ENCODE data around the gene TXNRD2. TPM values are rescaled to one million over a fixed set of nuclear protein-coding genes. Genes with fewer than 3 reads are reported as not detected.

Gene TXNRD2
- total and polyA plus RNA-seq, 2 donors (not counting 1 experiment from before 2014, with no cell fraction given): 24.8 to 36.2 TPM

DNA sequence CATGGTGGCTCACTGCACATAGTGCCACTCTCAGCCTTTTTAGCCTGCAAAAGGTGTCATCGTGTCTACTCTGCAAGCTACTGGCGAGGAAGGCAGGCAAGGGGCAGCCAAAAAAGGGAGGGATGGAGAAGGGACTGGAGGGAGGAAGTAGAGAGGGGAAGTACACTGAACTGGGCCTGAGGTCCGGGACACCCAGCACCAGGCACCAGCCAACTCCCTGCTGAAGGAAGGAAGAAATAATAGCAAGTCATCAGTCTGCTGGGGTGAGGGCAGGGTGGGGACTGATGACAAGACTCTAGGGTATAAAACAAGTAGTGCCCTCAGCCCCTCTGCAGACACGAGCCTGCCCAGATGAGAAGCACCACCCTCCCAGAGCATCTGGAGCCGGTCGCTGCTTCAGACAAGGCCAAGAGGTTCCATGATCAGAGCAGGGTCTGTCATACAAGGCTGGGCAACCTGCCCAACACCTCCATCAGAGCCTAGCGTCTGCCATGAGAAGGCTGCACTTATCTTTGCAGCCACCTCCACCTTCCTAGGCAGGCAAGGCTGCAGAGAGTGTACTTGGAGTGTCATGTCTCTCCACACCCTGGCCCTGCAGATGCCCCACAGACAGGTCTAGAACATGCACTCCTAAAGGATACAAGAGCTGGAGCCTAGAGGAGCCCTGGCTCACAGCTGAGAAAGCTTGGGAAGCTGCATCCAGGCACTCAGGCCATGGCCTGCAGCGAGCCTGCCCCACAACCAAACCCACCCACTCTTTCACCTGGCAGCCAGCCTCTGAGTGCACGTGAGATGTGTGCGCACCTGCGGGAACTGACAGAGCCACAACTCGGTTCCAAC lies 9.0 kb downstream of the TXNRD2 start:
- Histone ChIP-seq H3K4me2 (replicated peaks; ENCODE audit: low read depth, low read length, poor library complexity, severe bottlenecking) (no peak overlapping the region), H3K9ac (ENCODE audit: low read length) (no peak overlapping the region), H3K36me3 (replicated peaks in 1 of 2; ENCODE audit: control extremely low read depth in 1 of 2, control insufficient read depth in 1 of 2, extremely low read depth in 1 of 2, insufficient read depth in 2 of 2, low read length in 1 of 2) (no peaks in the 10 kb centered on the region), H3K4me3 (ENCODE audit: control extremely low read depth in 1 of 5, extremely low read depth in 1 of 5, insufficient read depth in 1 of 5, low read depth in 2 of 5, low read length in 4 of 5) (no peak overlapping the region), H4K20me1 (ENCODE audit: control insufficient read depth, insufficient read depth, low read length, poor library complexity, severe bottlenecking) (no peaks in the 10 kb centered on the region), H3K79me2 (ENCODE audit: control insufficient read depth, insufficient read depth, low read length) (no peaks in the 10 kb centered on the region), H2AFZ (ENCODE audit: insufficient read depth, low read depth, low read length, poor library complexity, severe bottlenecking) (no peak overlapping the region), H3K9me3 (ENCODE audit: control extremely low read depth in 1 of 3, control insufficient read depth in 2 of 3, insufficient read depth in 1 of 3, low read length in 2 of 3) (peaks cover 0 to 15% (median 4%) of the 10 kb centered on the region in 3 donors), H3K27ac (ENCODE audit: low read length in 2 of 2) (no peak overlapping the region), H3K27me3 (replicated peaks in 1 of 4; ENCODE audit: control extremely low read depth in 1 of 4, control insufficient read depth in 3 of 4, insufficient read depth in 4 of 4, low read length in 3 of 4) (no peaks in the 10 kb centered on the region), H3K4me1 (ENCODE audit: control insufficient read depth in 2 of 2, insufficient read depth in 2 of 2, low read length in 2 of 2) (no peaks in the 10 kb centered on the region)
- H3K27ac Mint-ChIP-seq: no peak overlapping the region
- H3K4me3 Mint-ChIP-seq: no peak overlapping the region
- intact Hi-C loops (cut with micrococcal nuclease): no loop called here
- no peaks in the 10 kb centered on the region for H3K9me3 Mint-ChIP-seq (ENCODE audit: insufficient read depth)
- TF ChIP-seq, protein P1, sequence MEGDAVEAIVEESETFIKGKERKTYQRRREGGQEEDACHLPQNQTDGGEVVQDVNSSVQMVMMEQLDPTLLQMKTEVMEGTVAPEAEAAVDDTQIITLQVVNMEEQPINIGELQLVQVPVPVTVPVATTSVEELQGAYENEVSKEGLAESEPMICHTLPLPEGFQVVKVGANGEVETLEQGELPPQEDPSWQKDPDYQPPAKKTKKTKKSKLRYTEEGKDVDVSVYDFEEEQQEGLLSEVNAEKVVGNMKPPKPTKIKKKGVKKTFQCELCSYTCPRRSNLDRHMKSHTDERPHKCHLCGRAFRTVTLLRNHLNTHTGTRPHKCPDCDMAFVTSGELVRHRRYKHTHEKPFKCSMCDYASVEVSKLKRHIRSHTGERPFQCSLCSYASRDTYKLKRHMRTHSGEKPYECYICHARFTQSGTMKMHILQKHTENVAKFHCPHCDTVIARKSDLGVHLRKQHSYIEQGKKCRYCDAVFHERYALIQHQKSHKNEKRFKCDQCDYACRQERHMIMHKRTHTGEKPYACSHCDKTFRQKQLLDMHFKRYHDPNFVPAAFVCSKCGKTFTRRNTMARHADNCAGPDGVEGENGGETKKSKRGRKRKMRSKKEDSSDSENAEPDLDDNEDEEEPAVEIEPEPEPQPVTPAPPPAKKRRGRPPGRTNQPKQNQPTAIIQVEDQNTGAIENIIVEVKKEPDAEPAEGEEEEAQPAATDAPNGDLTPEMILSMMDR (IDR thresholded peaks at IDR 0.05): no peak
- no peak for TF ChIP-seq EZH2 (IDR thresholded peaks at IDR 0.05; ENCODE audit: borderline replicate concordance, insufficient read depth, low read depth, low read length, poor library complexity, severe bottlenecking)
- no peaks in the 10 kb centered on the region for H3K27me3 Mint-ChIP-seq
- CTCF ChIA-PET: no interaction called here
- POLR2A ChIA-PET: no interaction called here
- ATAC-seq (ENCODE audit: low read depth): no peak
- WGBS (ENCODE audit: insufficient coverage): 47% methylated on average over 8 of the region's 12 CpGs
- no peaks in the 10 kb centered on the region for H3K4me1 Mint-ChIP-seq
- no peak for DNase-seq

DNA sequence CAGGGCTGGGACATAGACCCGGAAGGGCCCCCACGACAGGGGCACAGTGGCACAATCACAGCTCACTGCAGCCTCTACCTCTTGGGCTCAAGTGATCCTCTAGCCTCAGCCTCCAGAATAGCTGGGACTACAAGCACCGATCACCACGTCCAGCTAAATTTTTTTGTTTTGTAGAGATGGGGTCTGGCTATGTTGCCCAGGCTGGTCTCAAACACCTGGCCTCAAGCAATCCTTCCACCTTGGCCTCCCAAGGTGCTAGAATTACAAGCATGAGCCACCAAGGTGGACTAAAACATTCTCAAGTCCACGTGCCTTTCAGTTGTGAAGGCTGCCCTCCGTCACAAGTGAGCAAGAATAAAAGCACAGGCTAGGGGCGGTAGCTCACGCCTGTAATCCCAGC lies 10.1 kb downstream of the TXNRD2 start:
- Histone ChIP-seq H2AFZ (ENCODE audit: insufficient read depth, low read depth, low read length, poor library complexity, severe bottlenecking) (no peak overlapping the region), H3K4me1 (ENCODE audit: control insufficient read depth in 2 of 2, insufficient read depth in 2 of 2, low read length in 2 of 2) (no peaks in the 10 kb centered on the region), H3K9me3 (ENCODE audit: control extremely low read depth in 1 of 3, control insufficient read depth in 2 of 3, insufficient read depth in 1 of 3, low read length in 2 of 3) (peaks cover 0 to 15% (median 4%) of the 10 kb centered on the region in 3 donors), H3K27me3 (replicated peaks in 1 of 4; ENCODE audit: control extremely low read depth in 1 of 4, control insufficient read depth in 3 of 4, insufficient read depth in 4 of 4, low read length in 3 of 4) (no peaks in the 10 kb centered on the region), H3K9ac (ENCODE audit: low read length) (no peak overlapping the region), H3K27ac (ENCODE audit: low read length in 2 of 2) (no peak overlapping the region), H3K79me2 (ENCODE audit: control insufficient read depth, insufficient read depth, low read length) (no peaks in the 10 kb centered on the region), H3K36me3 (replicated peaks in 1 of 2; ENCODE audit: control extremely low read depth in 1 of 2, control insufficient read depth in 1 of 2, extremely low read depth in 1 of 2, insufficient read depth in 2 of 2, low read length in 1 of 2) (no peaks in the 10 kb centered on the region), H3K4me2 (replicated peaks; ENCODE audit: low read depth, low read length, poor library complexity, severe bottlenecking) (no peak overlapping the region), H4K20me1 (ENCODE audit: control insufficient read depth, insufficient read depth, low read length, poor library complexity, severe bottlenecking) (no peaks in the 10 kb centered on the region), H3K4me3 (ENCODE audit: control extremely low read depth in 1 of 5, extremely low read depth in 1 of 5, insufficient read depth in 1 of 5, low read depth in 2 of 5, low read length in 4 of 5) (no peak overlapping the region)
- no peaks in the 10 kb centered on the region for H3K4me1 Mint-ChIP-seq
- TF ChIP-seq, protein P1 (IDR thresholded peaks at IDR 0.05): no peak
- TF ChIP-seq EZH2 (IDR thresholded peaks at IDR 0.05; ENCODE audit: borderline replicate concordance, insufficient read depth, low read depth, low read length, poor library complexity, severe bottlenecking): no peak
- H3K9me3 Mint-ChIP-seq (ENCODE audit: insufficient read depth): no peaks in the 10 kb centered on the region
- no peak for ATAC-seq (ENCODE audit: low read depth)
- no peak overlapping the region for H3K27ac Mint-ChIP-seq
- no peak for DNase-seq
- ChIA-PET POLR2A (no interaction called here), CTCF (no interaction called here)
- H3K4me3 Mint-ChIP-seq: no peak overlapping the region
- 98% methylated on average over 6 of the region's 8 CpGs for WGBS (ENCODE audit: insufficient coverage)
- intact Hi-C loops (cut with micrococcal nuclease): no loop called here
- H3K27me3 Mint-ChIP-seq: no peaks in the 10 kb centered on the region
